HG02798 (cell line): ENCODE measurements around the gene POMGNT2.
"Not testable (repeated sequence)": the region's sequence is repeated elsewhere in the genome, so short reads cannot be mapped to it uniquely, and the experiment has no call there.

Experiments
- ATAC-seq: cut with Tn5 transposase; IDR thresholded peaks from one replicate; pipeline ENCODE4 v1.9.1; 2021; ENCODE audit warnings: mild to moderate bottlenecking; ENCODE audit not compliant: unreplicated experiment, poor library complexity

Gene POMGNT2

DNA sequence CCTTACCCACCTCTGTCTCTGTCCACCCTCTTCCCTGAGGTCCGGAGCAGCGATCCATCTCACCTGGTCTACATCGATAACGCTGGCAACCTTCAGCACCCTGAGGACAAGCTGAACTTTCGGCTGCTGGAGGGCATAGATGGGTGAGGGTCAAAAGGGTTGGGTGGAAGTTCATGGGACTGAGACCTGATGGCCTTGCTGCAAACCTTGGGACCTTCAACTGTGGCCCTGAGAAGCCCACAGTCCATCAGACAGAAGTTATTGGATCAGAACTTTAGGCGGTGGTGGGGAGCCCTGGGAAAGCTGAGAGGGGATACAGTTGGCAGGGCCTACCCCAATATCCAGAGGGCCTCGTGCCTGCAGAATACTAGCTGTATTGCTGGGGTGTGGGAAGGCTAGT lies 50.5 kb downstream of the POMGNT2 start:
- ATAC-seq, result no peak

DNA sequence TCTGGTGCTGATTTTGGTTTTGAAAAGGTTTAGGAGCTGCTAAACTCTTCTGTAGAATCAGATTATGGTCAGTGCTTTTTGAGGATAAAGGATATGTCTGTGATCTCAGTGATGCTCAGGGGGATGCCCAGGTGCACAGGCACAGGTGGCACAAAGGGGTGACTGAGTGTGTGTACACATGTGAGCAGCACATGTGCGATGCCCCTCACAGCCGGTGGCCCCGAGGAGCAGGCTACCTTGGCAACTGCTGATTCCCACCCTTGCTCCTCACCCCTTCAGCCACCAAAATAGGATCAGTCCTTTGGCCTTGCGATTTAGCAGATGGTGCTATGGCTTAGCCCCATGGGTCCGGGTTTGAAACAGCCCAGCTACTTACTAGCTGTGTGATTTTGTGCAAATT lies 51.1 kb downstream of the POMGNT2 start:
- no peak for ATAC-seq

DNA sequence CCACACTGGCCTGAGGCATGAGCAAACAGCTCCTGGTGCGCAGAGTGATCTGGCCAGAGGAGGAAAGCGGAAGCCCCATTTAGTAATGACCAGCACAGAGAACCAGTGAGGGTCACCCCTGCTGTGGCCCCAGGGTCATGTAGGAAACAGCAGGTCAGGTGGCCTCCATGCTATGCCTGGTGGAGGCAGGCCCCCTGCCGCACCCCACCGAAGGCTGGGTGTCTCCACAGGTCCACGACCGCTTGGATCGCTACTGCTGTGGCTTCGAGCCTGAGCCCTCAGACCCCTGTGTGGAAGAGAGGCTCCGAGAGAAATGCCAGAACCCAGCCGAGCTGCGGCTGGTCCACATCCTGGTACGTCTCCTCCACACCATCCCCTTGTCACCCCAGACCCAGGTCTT lies 52.6 kb downstream of the POMGNT2 start:
- no peak for ATAC-seq

DNA sequence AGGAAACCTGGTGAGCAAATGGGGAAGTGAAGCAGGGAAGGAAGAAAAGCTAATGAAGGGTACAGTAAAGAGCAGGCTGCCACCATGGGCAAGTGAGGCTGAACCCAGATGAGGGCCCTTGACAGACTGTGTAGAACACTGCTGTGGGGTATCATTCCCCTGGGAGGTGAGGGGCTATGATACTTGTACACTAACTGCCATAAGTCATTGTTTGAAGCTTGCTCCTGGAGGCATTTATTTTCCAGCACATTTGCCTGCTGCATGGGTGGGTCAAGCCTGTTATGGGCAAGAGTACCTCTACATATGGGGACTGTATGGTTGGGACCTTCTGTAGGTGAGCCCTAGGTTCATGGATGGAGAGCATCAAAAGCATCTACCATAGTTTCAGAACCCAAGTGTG lies 57.4 kb downstream of the POMGNT2 start:
- no peak for ATAC-seq

DNA sequence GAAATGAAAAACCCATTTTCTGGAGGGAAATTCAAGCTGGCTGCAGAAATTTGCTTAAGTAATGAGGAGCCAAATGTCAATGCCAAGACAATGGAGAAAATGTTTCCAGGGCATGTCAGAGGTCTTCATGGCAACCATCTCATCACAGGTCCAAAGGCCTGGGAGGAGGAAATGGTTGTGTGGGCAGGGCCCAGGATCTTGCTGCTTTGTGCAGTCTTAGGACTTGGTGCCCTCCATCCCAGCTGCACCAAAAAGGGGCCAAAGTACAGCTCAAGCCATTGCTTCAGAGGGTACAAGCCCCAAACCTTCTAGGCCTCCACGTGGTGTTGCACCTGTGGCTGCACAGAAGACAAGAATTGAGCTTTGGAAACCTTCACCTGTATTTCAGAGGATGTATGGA lies 59.3 kb downstream of the POMGNT2 start:
- no peak for ATAC-seq

DNA sequence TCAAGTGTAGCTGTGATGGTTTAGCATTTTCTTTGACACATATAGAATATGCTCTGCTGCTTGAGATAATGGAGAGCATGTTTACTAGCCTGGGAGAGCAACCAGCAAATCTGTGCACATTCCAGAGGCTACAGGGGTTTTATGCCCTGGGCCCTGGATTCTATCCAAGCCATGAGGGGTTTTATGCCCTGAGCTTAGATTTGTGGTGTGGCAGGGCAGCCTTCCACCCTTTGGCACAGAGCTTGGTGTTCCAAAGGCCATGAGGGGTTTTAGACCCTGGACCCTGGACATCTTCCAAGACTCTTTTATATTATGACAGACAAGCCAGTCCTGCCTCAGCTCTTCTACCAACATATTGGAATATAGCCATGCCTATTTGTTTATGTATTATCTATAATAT lies 60.8 kb downstream of the POMGNT2 start:
- not testable (repeated sequence) for ATAC-seq

DNA sequence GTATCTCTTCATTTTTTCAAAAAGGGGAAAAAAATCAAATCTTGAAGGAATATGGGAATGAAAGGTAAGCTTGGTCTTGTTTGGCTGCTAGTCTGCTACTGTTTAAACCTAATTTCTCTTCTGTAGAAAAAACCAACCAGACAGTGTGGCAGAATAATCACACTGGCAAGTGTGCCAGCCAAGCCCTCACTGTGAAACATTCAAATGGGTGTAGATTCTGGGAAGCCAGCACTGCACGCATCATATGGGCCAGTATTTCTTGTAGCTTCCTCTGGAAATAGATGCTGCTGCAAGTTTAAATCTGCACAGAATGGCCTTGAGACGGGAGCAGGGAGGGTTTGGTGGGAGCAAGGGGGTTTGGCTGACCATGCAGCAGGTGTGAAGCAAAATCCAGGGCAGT lies 62.1 kb downstream of the POMGNT2 start:
- ATAC-seq, result no peak

DNA sequence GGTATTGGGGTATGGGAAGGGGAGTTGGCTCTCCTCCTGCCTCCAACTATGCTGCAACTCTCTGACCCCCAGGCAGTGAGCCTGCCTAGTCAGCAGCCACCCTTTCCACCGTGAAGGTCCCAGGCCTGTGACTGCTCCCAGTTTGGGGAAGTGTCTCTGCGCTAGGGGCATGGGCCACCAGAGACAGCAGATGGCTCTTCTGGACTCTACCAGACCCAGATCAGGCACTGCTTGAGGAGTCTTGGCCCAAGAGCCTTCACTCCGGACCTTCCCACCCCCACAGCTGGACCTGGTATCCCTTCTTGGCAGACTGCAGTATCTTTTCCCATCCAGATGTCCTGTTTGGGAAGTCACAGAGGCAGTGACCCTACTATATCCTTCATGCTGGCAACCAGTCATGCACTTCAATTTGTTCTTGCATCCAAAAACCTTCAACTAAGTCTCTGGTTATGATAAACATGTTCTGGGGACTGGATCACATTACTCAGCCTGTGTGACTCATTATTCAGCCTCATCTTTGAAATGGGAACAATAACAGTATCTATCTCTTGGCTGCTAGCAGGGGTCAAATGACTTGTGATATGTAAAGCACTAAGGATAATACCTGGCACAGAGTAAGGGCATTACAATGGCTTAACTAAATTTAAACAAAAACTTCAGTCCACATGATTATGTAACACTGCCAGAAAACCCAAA lies 62.7 kb downstream of the POMGNT2 start:
- no peak for ATAC-seq

DNA sequence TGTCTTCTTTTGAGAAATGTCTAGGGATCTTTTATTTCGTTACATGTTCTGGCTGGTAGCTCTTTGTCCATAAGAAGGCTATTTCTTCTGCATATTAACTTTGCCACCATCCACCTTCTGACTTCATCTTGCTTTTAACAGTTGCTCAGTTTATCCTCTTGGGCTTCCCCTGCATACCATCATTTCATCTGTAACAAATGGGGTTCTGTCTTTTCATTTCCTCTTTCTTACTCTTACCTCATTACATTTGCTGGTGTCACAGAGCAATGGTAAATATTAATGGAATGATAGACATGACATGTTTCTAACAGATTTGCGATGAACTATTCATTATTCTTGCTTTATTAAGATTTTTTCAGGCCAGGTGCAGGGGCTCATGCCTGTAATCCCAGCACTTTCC lies 64.4 kb downstream of the POMGNT2 start:
- no peak for ATAC-seq

DNA sequence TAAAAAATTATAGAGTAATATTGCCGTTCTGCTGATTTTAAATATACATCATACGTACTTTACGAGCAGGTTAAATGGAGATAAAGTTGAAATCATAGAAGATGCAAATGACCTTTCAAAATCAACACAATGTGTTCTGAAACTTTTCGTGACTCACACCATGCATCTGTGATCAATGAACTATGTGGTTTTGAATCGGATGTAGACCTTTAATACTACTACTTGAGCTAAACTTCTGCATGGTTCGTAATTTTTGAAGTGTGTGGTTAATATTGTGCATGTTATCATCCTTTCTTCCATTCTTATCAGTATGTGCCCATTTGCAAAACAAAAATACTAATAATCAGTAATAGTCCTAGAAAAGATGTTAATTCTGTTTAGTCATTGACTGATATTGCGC lies 67.9 kb downstream of the POMGNT2 start:
- ATAC-seq, result peak; percentile 47

DNA sequence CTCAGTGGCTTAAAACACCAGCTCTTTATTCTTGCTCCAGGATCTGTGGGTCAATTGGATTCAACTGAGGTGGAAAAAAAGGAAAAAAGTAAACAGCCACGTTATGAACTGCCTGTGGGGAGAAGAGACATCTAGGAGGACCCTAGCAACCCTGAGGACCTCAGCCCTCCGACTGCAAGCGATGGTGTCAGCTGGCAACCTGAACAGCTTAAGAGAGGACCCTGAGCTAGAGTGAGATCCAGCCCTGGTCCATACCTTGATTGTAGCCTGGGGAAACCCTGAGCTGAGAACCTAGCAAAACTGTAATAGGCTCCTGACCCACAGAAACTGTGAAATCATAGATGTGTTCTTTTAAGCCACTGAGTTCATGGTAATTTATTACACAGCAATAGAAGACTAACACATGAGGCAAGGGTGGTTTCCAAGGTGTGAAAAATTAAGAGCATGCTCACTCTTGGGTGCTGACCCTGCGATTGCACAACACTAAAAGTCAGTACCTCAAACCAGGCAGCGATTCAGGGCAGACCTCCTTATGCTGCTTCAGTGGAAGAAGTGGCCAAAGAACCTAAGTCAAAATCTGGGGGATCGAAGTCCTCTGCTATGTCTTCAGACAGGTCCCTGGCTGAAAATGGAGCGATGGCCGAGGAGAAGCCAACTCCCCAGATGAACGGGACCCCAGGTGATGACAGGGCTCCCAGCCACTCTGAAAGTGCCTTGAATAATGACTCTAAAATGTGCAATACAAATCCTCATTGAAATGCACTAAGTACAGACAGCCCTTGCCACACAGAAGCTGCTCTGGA lies 69.1 kb downstream of the POMGNT2 start:
- ATAC-seq, result peak; percentile 64

DNA sequence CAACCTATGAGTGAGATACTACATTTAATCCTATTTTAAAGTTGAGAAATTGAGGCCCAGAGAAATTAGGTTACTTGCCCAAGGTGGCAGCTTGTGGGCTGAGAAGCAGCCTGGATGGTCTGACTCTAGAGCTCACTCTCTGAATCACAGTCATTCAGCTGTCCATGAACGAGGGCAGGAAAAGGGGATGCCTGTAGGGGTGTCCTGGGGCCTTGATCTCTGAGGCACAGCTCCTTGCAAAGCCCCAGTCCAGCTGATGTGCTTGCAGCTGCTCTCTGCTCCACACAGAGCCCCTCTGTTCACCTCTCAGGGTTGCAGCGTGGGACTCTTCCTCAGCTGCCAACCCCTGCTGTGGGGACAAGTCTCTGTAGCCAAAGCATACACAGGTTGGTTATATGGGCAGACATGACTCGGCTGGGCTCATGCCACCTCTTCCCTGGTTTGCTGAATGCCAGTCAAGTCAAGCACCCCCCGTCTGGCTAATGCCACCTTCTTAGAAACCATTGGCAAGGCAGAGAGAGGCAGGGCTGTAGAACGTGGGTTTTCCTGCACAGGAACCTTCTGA lies 70.0 kb downstream of the POMGNT2 start:
- no peak for ATAC-seq

DNA sequence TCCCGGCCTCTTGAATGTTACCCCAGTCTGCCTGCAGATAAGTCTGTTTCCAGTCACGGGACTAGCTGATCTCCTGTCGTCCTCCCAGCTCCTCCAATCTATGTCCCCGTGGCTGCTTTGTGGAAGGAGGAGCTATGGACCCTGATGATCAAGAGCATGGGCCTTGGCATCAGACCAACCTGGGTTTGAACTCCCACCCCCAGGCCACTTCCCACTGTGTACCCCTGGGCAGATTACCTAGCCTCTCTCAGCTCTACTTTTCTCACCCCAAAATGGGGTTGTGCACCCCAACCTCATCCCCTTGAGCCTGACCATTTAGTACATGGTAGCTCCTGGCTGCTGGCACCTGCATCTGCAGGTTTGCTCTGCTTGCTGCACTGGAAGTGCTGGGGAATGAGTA lies 71.0 kb downstream of the POMGNT2 start:
- no peak for ATAC-seq

DNA sequence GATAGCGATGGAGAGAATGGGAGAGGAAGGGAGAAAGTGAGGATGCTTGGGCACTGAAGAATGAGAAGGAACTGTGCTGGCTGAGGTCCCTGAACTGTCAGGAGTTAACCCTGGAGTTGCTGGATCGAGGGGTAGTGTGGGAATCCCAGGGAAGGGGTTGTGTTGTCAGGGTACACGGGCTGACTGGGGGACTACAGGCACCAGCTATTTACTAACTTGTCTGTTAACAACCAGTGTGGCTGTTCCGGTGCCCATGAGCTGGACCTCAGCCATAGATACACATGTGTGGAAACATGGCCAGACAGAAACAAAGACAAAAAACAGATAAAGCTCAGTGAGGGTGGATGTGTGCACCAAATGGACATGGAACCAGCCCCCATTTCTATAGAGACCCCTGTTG lies 71.7 kb downstream of the POMGNT2 start:
- ATAC-seq, result no peak

DNA sequence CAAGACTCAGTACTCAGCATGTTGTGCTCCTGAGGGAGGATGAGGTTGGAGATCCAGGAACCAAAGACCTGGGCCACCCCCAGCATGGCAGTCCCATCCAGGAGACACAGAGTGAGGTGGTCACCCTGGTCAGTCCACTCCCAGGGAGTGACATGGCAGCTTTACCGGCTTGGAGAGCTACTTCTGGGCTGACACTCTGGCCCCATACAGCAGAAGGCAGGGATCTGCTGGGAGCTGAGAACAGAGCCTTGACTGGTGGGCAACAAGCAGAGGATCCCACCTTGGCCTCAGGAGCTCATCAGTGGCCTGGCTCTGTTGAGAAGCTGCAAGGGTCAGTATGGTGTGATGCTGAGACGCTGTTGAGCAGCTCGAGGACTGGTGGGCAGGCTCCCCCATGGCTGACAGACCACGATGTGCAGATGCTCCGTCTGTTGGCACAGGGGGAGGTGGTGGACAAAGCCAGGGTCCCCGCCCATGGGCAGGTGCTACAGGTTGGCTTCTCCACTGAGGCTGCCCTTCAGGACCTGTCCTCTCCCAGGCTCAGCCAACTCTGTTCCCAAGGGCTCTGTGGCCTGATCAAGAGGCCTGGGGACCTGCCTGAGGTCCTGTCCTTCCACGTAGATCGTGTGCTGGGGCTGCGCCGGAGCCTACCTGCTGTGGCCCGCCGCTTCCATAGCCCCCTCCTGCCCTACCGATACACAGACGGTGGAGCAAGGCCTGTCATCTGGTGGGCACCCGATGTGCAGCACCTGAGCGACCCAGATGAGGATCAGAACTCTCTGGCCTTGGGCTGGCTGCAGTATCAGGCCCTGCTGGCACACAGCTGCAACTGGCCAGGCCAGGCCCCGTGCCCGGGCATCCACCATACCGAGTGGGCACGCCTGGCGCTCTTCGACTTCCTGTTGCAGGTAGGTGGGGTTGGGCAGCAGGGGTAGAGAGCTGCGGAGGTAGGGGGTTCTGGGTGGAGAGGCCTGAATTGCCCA lies 72.9 kb downstream of the POMGNT2 start:
- ATAC-seq, result no peak

DNA sequence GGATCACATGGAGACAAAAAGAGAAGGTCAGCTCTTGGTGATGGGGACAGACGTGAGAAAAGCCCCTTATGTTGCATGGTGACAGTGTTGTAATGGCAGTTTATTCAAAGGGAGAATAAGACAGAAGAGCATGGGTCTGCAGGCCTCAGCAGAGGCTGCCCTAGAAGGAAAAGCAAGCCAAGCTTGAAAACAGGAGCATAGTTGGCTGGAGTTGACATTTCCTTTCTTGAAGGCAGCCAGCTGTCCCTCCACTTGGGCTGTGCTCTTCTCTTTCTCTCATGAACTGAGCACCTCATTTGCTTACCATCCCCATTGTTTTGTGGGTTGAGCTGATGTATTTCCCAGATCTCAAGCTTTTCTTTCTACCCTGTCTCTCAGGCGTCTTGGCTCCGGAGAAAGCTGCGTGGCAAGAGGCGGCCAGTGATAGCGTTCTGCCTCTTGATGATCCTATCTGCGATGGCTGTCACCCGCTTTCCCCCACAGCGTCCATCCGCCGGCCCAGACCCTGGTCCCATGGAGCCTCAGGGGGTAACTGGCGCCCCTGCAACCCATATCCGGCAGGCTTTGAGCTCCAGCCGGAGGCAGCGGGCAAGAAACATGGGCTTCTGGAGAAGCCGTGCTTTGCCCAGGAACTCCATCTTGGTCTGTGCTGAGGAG lies 73.9 kb downstream of the POMGNT2 start:
- no peak for ATAC-seq

DNA sequence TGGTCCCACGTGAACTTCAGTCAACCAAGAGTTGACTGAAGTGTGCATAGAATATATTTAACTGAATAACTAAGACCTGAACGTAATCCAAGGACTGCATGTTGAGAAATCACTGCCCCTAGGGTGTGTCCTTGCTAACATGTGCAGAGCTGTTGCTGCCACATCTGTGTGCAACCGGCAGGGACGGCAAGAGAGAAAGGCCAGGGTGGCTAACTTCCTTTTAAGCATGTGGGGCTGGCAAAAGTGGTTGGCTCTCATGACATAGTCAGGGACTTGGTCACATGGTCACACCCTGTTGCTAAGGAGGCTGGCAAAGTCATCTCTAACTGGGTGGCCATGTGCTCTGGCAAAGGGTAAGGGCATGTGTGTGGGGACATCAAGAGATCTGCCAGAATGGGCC lies 74.4 kb downstream of the POMGNT2 start:
- no peak for ATAC-seq

DNA sequence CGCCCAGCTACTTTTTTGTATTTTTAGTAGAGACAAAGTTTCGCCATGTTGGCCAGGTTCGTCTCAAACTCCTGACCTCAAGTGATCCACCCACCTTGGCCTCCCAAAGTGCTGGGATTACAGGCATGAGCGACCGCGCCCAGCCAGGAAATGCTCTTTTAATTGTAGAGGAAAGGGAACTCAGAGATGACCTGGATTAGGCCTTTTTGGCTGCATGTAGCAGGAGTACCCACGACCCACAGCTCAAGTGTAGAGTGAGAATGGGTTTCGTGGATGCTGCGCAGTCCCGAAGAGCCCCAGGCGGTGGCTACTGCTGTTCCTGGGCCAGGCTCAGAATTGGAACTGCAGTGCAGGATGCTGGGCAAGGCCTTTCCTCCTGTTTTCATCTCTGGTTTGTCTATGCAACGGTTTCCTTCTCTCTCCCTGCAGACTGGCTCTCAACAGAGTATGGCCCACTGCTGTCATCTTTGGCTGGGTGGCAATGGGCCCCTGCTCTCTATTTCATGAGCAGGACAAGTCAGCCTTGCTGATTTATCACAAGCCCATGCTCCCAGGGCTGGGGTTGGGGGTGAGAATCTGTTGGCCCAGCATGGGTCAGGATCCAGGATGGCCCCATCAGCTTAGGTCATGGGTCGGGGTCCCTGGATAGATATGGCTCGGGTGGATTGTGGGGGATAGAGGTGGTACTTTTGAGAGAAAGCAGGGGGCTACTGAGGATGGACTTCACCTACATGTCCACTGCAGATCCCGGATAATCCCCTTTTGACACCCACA lies 75.5 kb downstream of the POMGNT2 start:
- no peak for ATAC-seq
